Ammon's horn (tissue), 1 donor: ENCODE results near the gene RMI1.
"Not testable (repeated sequence)": the region's sequence is repeated elsewhere in the genome, so short reads cannot be mapped to it uniquely, and the experiment has no call there.

Experiments used
- DNase-seq: peaks from one replicate; pipeline ENCODE4 v3.0.0-alpha.2; 2016; ENCODE audit warnings: low spot score

Gene RMI1

DNA sequence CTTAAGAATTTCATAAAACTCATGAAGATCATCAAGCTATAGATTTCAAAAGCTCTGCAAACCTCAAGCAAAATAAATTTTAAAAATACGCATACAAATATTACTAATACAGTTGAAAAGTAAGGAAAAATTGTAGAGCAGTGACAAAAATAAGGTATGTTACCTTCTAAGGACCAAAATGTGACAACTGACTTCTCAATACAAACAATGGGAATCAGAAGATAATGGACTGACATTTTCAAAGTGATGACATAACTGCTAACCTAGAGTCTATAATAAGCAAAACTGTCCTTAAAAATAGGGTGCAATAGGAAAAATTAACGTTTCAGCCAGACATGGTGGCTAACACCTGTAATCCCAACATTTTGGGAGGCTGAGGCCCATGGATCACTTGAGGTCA lies 27.1 kb downstream of the RMI1 start:
- DNase-seq: no peak

DNA sequence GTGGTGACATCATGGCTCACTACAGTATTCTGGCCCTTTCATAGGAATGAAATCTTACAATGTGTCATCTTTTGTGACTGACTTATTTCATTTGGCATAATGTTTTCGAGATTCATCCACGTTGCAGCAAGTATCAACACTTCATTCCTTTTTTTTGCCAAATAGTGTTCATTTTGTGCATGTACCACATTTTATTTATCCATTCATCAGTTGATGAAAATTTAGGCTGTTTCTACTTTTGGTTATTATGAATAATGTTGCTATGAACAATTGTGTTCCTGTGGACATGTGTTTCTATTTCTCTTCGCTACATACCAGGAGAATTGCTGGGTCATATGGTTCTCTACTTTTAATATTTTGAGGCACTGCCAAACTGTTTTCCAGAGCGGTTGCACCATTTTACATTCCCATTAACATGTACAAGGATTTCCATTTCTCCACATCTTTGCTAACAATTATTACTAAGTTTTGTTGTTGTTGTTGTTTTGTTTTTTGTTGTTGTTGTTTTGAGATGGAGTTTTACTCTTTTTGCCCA lies 43.5 kb downstream of the RMI1 start:
- DNase-seq: no peak

DNA sequence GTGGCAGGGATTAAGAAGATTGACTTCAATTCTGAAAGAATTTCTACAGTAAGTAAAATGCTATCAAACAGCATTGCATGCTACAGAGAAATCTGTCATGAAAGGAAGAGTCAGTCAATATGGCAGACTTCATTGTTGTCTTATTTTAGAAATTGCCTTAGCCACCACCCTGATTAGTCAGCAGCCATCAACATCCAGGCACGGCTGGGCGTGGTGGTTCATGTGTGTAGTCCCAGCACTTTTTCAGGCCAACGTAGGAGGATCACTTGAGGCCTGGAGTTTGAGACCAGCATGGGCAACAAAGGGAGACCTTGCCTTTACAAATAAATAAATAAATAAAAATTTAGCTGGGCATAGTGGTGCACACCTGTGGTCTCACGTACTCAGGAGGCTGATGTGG lies 46.6 kb downstream of the RMI1 start:
- DNase-seq: no peak

DNA sequence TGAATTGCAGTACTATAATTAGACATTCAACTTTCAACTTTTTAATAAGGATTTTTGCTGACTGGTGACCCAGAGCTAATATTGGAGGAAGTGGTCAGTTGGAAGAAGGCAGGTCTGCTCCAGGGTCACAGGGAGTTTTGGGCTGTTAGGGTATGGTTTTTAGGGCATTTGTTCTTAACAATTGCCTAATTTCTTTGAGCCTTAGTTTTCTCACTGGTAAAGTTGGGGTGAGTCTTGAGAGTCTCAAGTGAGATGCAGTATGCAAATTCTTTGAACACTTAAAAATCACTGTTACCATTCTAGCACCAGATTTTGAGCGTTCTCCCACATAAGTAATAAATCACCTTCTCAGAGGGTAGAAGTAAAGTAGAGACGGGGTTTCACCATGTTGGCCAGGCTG lies 50.9 kb downstream of the RMI1 start:
- DNase-seq: no peak

DNA sequence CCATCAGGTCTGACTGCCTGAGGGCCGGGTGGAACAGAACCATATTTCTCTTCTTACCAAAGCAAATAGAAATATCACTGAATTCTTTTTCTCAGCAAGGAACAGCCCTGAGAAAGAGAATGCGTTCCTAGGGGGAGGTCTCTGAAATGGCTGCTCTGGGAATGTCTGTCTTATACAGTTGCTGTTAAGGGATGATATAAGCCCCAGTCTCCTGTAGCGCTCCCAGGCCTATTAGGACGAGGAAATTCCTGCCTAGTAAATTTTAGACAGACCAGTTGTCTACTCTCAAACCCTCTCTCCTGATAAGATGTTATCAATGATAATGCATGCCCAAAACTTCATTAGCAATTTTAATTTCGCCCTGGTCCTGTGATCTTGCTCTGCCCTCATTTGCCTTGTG lies 61.3 kb downstream of the RMI1 start:
- not testable (repeated sequence) for DNase-seq

DNA sequence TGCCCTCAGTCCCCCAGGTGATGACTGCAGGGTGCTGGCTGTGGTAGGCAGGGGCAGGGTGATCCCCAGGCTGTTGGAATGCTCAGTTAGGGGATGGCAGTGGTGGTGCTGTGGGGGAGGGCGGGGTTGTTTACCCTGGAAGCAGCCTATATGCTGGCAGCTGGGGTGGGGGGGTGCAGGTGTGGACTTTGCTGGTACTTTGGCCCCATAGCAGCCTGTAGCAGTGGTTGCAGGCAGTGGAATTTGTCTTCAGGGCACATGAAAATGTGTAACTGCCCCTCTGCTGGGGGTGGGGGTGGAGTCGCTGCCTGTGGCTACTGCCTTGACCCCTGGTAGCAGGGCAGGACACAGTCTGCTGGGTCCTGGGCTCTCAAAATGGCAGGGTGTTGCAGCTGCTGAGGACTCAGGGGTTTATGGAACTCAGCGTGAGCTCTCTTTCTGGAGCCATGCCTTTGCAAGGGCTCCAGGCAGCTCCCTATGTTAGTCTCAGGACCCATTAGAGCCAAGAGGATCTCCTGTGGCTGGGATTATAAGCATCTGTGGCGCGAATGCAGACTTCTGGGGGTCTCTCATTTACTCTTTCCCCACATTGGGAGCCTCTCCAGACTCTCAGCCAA lies 65.0 kb downstream of the RMI1 start:
- DNase-seq: no peak
